OCI-LY3 (cell line): ENCODE measurements around the gene CES1.

Experiments used
- EZH2phosphoT487 ChIP-seq: fragments of 200-600 bp; shearing (Covaris generic); IDR thresholded peaks from 2 replicates; pipeline ENCODE4 v1.6.1; 2018; ENCODE audit warnings: antibody characterized with exemption, mixed run types, low read depth
- TF ChIP-seq, protein P1 (sequence below): fragments of 200-600, 300-600 bp; sonication (generic); IDR thresholded peaks from 2 replicates; pipeline ENCODE4 v1.5.1; 2014; ENCODE audit warnings: antibody characterized with exemption, low read length, low read depth

DNA sequence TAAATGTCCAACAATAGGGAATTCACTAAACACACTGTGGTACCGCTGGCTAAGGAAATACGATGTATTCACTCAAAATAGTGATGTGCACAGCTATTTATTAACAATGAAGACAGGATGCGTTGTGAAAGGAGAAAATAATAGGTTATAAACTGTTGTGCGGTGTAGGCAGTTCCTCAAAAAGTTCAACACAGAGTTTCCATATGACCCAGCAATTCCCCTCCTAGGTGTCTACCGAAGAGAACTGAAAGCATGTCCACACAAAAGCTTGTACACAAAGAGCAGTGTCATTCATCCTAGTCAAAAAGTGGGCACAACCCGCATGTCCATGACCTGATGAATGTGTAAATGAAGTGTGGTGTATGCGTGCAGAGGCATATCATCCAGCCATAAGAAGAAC is 1.2 kb upstream of the CES1 start:
- TF ChIP-seq, protein P1, sequence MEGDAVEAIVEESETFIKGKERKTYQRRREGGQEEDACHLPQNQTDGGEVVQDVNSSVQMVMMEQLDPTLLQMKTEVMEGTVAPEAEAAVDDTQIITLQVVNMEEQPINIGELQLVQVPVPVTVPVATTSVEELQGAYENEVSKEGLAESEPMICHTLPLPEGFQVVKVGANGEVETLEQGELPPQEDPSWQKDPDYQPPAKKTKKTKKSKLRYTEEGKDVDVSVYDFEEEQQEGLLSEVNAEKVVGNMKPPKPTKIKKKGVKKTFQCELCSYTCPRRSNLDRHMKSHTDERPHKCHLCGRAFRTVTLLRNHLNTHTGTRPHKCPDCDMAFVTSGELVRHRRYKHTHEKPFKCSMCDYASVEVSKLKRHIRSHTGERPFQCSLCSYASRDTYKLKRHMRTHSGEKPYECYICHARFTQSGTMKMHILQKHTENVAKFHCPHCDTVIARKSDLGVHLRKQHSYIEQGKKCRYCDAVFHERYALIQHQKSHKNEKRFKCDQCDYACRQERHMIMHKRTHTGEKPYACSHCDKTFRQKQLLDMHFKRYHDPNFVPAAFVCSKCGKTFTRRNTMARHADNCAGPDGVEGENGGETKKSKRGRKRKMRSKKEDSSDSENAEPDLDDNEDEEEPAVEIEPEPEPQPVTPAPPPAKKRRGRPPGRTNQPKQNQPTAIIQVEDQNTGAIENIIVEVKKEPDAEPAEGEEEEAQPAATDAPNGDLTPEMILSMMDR, result no peak
- TF ChIP-seq EZH2phosphoT487, result no peak
